Measurements from ENCODE around the gene DPP4.

DPP4 gene

GRCh38 chr2:162073888-162074631 lies at the start of gene DPP4:
Gene DPP4 (minus strand): TSS chr2:162074215. CDS start chr2:162073981, 234 bp downstream.
- DNase-seq: peak; percentile 9 to 57

GRCh38 chr2:162118166-162119031 lies 44.4 kb upstream of the DPP4 start:
- no peak for DNase-seq

- no peak for DNase-seq
These were observed 42.3 kb upstream of the DPP4 start for GRCh38 chr2:162116352-162116751.

DNA sequence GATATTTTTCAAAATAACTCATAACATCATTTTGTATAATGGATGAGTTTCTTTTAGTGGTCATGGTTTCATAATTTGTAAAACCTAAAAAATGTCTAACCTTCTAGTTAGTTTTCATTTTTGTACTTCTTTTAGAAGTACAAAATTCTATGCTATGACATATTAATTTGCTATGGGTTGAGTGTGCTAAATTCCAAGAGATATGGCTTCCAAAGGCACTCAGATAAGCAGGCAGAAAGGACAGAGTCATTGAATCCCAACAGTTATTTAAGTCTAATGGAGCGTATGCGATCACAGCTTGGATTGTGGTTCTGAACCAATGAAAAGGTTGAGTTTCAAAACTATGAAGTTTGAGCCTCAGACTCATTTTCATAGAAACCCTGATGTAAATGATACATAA lies 41.1 kb upstream of the DPP4 start:
- DNase-seq: no peak

- DNase-seq: no peak
These were observed 40.3 kb upstream of the DPP4 start for GRCh38 chr2:162114271-162114670.

GRCh38 chr2:162113776-162114168 lies 39.8 kb upstream of the DPP4 start:
- no peak for DNase-seq

- DNase-seq: no peak
These were observed 39.2 kb upstream of the DPP4 start for GRCh38 chr2:162113088-162113775.

DNA sequence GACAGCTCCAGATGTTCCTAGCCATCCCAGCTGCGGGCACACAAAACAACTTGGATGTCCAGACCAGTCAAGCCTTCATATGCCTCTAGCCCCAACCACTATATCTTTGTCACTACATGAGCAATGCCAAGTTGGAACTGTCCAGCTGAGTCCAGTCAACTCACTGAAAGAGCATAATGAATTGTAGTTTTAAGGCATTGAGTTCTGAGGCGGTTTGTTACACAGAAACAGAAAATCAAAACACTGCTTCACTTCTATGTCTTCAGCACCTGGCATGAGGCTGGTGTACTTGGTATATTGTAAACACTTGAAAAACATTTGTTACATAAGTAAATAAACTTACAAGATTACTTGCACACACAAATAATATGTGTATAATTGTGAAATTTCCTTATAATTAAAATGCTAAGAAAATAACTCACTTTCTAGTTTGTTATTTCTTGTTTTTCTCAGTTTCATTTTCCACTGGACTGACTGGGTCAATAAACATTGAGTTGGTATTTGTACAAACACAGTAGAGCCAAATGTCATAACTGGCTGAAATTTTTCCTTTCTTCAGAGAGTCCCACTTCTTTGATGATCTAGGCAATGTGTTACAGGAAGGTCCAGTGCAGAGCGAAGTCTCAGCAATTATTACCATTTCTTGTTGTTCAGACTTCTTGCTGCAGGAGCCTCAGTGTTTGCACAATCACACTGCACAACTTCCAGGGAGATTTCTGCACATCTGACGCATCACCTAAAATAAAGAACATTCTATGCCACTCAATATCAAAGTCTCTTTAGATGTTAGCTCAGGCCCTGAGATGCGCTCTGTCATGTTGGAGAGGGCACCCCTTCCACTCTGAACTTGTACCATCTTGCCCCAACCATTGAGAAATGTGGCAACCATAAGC lies 38.2 kb upstream of the DPP4 start:
- DNase-seq: no peak

DNA sequence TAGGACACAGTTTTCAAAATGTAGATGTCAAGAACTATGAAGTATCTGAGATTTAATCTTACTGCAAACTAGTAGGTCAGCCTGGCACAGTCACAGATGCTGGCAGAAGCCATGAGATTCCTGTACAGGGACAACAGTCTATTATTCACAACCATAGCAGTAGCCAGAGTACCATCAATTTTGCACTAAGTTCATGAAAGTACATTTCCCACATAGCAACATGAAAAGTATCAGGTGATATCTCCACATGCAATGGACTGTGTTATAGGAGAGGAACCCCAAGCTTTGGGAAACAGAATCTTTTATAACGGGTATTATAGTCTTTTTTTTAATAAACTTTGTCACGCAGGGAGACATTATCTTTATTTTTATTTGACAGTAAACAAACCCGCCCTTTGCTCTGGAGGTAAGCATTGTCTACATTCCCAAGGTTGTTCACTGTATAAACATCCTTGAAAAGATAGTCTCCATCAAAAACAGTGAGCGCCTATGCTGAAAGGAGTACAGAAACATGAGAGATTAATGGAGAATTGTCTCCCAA lies 33.4 kb upstream of the DPP4 start:
- DNase-seq: no peak

DNA sequence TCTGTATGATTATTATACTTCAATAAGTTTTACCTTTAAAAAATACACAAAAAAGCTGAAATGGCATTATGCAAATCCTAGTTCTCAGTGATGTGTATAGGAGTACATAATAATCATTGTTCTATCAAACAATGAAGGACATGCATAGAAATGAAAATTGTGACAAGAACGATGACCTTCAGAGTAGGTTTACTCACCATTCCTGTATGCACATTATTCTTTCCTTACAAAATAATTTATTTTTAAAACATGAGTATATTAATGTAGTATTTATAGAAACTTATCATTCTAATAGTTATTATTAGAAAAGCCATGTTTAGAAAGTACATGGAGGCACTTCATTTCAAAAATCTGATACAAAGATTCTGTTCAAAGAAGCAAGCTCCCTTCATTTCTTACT lies 32.7 kb upstream of the DPP4 start:
- DNase-seq: no peak

DNA sequence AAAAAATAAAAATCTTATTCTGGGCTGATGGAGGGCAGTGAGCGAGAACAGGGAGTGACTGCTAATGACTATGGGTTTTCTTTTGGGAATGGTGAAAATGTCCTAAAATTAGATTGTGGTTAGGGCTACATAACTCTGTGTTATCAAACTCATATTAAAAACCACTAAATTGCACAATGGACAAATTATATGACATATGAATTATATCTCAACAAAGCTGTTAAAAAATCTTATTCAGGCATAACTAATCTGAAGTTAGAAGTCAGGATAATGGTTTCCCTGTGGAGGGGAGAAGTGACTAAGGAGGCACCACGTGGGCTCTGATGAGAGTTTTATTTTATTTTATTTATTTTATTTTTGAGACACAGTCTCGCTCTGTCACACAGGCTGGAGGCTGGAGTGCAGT lies 32.1 kb upstream of the DPP4 start:
- no peak for DNase-seq

DNA sequence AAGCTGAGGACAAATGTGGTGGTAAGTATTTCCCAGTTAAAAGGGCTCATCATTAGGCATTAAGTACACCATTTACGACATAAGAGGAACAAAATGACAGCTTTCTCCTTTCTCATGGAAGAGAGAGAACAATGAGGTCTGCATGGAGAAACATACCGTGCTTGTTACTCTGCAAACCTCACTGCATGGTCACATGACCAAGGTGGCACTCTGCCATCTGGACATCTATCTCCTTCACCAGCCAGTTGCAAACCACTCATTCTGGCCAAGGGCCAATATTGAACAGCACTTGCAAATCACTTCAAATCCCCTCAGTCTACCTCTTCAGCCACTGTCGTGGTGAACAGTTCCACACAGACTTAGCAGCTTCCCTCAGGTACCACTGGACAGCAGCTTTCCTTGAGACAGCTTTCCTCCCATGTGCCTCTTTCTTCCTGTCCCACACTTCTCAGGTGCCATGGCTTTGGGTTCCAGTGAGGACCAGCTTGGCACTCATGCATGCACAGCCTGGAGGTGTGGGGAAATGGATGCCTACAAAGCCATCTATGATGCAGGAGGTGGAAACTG lies 29.5 kb upstream of the DPP4 start:
- no peak for DNase-seq

GRCh38 chr2:162100579-162100978 lies 26.6 kb upstream of the DPP4 start:
- DNase-seq: no peak

DNA sequence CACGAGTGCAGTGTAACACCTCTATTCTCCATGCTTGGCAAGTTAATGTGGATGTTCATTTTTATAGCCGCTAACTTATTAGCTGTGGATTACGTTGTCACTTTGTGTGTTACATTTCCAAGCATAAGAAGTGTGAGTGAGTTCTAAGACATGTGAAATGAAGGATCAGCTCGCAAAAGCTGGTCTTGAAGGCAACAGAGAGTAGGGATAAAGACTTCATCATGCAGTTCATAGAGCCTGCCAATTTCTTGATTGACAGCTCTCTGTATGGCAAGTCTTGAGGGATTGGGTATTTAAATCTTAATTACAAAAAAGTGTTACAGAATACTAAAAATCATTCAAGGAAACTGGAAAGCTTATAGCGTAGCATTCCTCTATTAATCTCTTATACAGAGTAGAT lies 25.8 kb upstream of the DPP4 start:
- DNase-seq: no peak

DNA sequence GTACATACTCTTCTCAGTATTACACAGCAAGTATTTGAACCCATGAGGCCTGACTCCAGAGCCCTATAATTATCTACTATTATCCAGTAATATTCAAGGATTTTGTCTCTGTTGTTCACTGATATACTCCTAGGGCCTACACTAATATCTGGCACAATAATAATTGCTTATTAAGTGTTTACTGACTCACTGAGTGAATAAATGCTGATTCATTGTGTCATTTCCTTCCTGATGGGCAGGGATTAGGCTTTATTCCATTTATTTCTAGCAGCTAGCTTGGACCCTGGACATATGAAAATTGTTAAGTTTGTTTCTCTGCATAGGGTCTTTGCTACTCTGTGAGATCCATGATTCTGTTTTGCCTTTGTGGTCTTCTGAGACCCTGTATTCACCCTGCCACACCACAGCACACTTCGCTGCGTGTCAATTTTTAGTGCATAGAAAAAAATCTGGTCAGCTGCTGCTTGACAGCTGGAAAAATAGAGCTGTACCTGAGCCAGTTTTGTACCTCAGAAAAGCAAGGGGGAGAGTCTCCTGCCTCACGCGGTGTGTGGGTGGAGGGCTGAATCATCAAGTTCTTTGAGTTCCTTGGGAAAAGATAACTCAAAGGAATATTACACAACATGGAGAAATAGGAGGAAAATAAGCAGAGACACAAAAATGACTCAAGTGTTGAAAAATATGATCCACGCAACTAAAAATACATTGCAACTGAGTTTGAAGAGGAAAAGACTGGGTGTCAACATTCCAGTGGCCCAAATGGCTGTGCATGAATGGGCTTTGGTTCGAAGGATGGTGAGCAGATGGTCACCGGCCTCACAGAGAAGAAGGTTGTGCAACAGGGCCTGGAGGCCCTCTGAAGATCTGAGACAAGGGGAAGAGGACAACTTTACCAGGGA lies 18.9 kb upstream of the DPP4 start:
- no peak for DNase-seq

- DNase-seq: no peak
These were observed 18.0 kb upstream of the DPP4 start for GRCh38 chr2:162092008-162092390.

DNA sequence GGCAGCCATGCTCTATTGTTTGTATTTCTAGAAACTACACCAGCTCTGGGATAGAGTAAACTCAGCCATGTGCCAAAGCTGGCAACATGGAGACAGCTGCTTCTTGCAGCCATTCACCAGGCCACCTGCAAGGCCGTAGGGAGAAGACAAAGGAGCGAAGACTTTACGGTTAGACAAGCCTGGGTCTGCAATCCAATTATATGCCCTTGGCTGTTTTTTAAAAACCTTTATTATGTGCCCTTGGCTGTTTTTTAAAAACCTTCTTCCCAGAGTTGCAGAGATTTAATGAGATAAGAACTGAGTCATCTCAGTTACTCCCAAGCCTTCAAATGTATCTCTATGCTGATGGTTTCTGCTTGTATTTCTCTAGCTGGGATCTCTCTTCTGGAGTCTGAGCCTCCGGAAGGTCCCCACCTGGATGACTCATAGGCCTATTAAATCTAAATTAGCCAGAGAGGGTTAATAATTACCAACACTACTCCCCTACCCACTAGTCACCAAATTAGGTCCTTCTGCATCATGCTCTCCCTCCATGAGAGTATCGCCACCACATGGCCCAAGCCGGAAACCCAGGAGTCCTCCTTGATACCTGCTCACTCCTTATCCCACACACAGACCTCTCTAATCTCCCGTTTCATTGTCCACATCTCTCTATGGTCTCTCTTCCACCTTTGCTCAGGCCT lies 17.5 kb upstream of the DPP4 start:
- peak in 1 of 2 donors; percentile 21 for DNase-seq

DNA sequence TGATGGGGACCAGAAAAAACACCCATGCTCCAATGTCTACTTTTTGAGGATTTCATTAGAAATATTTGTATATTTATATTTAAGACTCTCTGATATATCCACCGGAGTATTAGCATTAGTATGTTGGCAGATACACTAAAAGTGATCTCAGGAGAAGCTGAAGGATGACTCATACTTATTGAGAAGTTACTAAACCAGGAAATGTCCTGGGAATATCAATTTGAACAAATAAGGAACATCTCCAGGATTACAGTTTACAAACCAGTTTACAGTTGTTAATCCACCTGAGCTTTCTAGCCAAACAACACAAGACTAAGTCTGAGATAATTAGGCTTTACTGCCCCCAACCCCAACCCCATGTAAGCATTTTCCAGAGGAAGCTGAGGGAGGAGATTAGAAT lies 16.1 kb upstream of the DPP4 start:
- no peak for DNase-seq

DNA sequence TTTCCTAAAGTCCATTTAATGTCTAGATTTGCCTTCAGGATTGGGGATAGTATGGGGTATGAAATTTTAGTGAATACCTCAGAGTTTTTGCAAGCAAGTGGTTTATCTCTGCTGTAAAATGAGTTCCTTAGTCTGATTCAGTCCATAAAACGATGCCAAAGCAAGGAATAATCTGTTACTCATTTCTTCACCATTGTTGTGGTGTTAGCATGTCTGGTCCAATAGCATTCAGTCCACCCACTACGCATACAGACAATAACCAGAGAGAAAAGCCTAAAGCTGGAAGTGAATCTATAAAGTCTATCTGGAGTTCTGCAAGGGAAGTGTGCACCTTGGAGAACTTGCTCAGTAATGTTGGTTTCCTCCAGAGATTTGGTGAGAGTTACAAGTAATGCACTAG lies 12.9 kb upstream of the DPP4 start:
- DNase-seq: no peak

Data from CD4-positive, alpha-beta T cell treated with Interferon alpha-2 for 1 hour (primary cell).